Cardiac fibroblast (primary cell): Measurements from ENCODE around the gene MICALL1.

Experiments
- DNase-seq, 2 donors: peaks; one replicate each; pipeline versions ENCODE4 v3.0.0 to v3.0.0-alpha.2; 2010; ENCODE audit warnings: low read depth in 2 of 2
- H3K4me3 ChIP-seq, 2 donors: replicated peaks in 1 of 2; 1 replicate in 1 of 2; 2 replicates in 1 of 2; pipeline ENCODE4 v1.5.1; 2011; ENCODE audit warnings: low read depth in 2 of 2, low read length in 2 of 2, mild to moderate bottlenecking in 2 of 2, moderate library complexity in 1 of 2
- CTCF ChIP-seq: IDR thresholded peaks from one replicate; pipeline ENCODE4 v1.5.1; 2011; ENCODE audit warnings: low read depth, mild to moderate bottlenecking, low read length, inconsistent platforms

Gene MICALL1

DNA sequence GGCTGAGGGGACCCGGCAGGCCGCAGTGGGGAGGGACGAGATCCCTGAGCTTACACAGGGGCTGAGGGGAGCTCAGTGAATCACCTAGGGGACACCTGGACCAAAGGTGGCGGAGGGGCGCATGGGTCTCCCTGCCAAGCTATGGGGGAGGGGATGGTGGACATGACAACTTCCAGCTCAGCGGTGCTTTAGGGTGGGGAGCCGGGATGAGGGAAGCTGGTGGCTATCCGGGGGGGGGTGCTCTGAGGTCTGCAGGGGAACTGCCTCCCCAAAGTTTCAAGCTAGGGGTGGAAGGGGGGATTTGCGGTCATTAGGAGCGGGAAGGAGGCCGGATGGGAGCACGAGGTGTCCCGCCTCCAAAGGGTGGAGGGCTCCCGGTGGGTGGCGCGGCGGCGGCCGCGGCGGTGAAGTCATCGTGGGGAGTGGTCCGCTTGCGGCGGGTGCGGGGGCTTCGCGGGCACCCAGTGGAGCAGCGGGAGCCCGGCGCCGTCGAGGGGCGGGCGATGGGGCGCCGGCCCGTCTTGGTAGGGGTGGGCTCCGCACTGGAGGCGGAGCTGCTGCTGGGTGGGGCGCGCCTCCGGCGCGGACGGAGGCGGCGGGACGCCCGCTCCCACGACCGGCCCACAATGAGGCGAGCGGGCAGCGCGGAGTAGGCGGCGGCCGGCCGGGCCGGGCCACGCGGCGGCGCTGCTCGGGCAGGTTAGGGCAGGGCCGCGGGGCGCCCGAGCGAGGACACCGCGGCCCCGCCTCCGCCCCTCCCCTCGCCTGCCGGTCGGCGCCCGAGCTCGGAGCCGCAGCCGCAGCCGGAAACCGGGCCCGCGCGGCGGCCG is at the start of gene MICALL1:
Gene MICALL1, plus strand, starts transcription at position 764 of the 830 bp plus-strand sequence. CDS start 126 bp downstream, outside the sequence.
- H3K4me3 ChIP-seq = peak within 1 kb of the TSS; percentile 66 to 72
- no peak for TF ChIP-seq CTCF
- peak; percentile 70 to 78 for DNase-seq

DNA sequence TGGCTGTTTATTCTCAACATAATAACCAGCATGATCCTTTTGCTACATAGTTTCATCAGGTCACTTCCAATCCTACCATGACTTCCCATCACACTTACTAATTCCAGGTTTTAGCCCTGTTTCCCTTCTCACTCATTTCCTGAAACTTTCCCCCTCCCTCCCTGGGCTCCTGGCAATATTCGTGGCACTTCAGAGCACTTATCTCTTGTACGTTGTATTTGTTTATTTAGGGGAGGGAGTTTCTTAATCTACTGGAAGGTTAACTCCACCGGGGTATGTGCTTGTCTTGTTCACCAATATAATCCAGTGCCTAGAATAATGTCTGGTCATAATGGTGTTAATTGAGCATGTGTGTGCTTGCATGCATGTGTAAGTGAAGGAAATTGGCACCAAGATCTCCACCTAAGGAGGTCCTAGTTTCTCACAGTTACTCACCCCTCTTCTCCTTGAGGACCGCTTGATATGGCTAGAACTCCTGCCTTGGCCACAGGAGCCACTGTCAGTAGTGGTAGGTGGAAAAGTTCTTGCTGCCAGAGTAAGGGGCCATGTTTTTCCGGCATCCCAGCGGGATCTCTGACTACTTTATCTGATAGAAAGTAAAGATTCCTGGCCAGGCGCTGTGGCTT is 45.2 kb upstream of the MICALL1 start:
- no peak overlapping the region for H3K4me3 ChIP-seq
- TF ChIP-seq CTCF = no peak
- peak in 1 of 2 donors; percentile 24 for DNase-seq

GRCh38 chr22:37862570-37863325 is 43.3 kb upstream of the MICALL1 start:
- no peak for DNase-seq
- TF ChIP-seq CTCF = no peak
- no peak overlapping the region for H3K4me3 ChIP-seq

DNA sequence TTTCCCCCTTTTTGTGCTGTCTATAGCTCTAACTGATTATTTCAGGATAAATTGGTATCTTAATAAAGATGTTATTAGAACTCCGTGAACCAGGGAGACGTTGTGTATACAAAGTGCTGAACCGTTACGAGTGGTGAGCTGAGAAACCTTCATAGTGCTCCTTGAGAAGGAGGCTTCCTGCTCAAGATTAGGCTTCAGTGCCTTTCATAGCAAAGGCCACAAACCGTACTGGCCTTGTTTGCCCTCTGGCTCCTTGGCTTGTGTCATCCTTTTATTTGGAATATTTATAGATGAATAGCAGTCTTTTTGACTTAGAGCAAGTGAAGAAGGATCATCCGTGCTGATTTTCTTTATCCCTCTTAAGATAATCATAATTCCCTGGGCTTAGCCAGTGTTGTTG is 40.6 kb upstream of the MICALL1 start:
- TF ChIP-seq CTCF = no peak
- H3K4me3 ChIP-seq = no peak overlapping the region
- no peak for DNase-seq

- H3K4me3 ChIP-seq = no peak overlapping the region
- no peak for DNase-seq
- TF ChIP-seq CTCF = no peak
Observed at GRCh38 chr22:37870273-37870672, 35.8 kb upstream of the MICALL1 start.

- H3K4me3 ChIP-seq = no peak overlapping the region
- TF ChIP-seq CTCF = no peak
- DNase-seq = peak; percentile 51 to 74
Observed at GRCh38 chr22:37880668-37881440, 25.2 kb upstream of the MICALL1 start.
